H9 (cell line): ENCODE measurements around the gene KLHDC3. TPM values are rescaled to one million over a fixed set of nuclear protein-coding genes. Genes with fewer than 3 reads are reported as not detected.

Experiments used
- DNase-seq: peaks from one replicate; pipeline ENCODE4 v3.0.0-alpha.2; 2017
- H2AFZ ChIP-seq: one replicate; pipeline ENCODE4 v1.6.1; 2013; ENCODE audit warnings: mild to moderate bottlenecking, low read length, control low read depth, moderate library complexity
- H2AK5ac ChIP-seq: 2 replicates; pipeline ENCODE4 v1.6.1; 2013; ENCODE audit warnings: low read length, control low read depth, mixed read lengths; ENCODE audit not compliant: insufficient read length
- H2BK120ac ChIP-seq: one replicate; pipeline ENCODE4 v1.6.1; 2013; ENCODE audit warnings: low read depth, mild to moderate bottlenecking, low read length, control low read depth, inconsistent platforms; ENCODE audit not compliant: poor library complexity, severe bottlenecking
- H2BK12ac ChIP-seq: 2 replicates; pipeline ENCODE4 v1.6.1; 2013; ENCODE audit warnings: low read length, control low read depth, mixed read lengths, low read depth; ENCODE audit not compliant: insufficient read length
- H2BK15ac ChIP-seq: 2 replicates; pipeline ENCODE4 v1.6.1; 2013; ENCODE audit warnings: low read depth, low read length, control low read depth
- H2BK20ac ChIP-seq: one replicate; pipeline ENCODE4 v1.6.1; 2013; ENCODE audit warnings: low read depth, mild to moderate bottlenecking, low read length, control low read depth, inconsistent platforms; ENCODE audit not compliant: poor library complexity, severe bottlenecking
- H2BK5ac ChIP-seq: 2 replicates; pipeline ENCODE4 v1.6.1; 2013; ENCODE audit warnings: low read length, control low read depth, mixed read lengths; ENCODE audit not compliant: insufficient read length
- H3K14ac ChIP-seq: 2 replicates; pipeline ENCODE4 v1.6.1; 2013; ENCODE audit warnings: low read length, control low read depth; ENCODE audit not compliant: insufficient read depth
- H3K18ac ChIP-seq: 2 replicates; pipeline ENCODE4 v1.6.1; 2013; ENCODE audit warnings: low read depth, mild to moderate bottlenecking, mixed read lengths, low read length, control low read depth; ENCODE audit not compliant: insufficient read length
- H3K23ac ChIP-seq: 2 replicates; pipeline ENCODE4 v1.6.1; 2013; ENCODE audit warnings: low read length, control low read depth, mixed read lengths, low read depth; ENCODE audit not compliant: insufficient read length
- H3K23me2 ChIP-seq: 2 replicates; pipeline ENCODE4 v1.6.1; 2013; ENCODE audit warnings: low read depth, mild to moderate bottlenecking, mixed read lengths, low read length, control low read depth; ENCODE audit not compliant: insufficient read length, poor library complexity, severe bottlenecking
- H3K27ac ChIP-seq: 2 replicates; pipeline ENCODE4 v1.5.1; 2013; ENCODE audit warnings: low read length, control low read depth, mixed read lengths, low read depth; ENCODE audit not compliant: insufficient read length
- H3K27me3 ChIP-seq: 2 replicates; pipeline ENCODE4 v1.6.1; 2013; ENCODE audit warnings: low read length, control low read depth, inconsistent platforms; ENCODE audit not compliant: insufficient read depth
- H3K4ac ChIP-seq: 2 replicates; pipeline ENCODE4 v1.6.1; 2013; ENCODE audit warnings: low read depth, mild to moderate bottlenecking, control low read depth, inconsistent platforms, low read length, moderate library complexity
- H3K4me1 ChIP-seq: 2 replicates; pipeline ENCODE4 v1.6.1; 2013; ENCODE audit warnings: low read length, control low read depth, inconsistent platforms; ENCODE audit not compliant: insufficient read depth
- H3K4me2 ChIP-seq: 2 replicates; pipeline ENCODE4 v1.6.1; 2013; ENCODE audit warnings: low read length, control low read depth, mixed read lengths; ENCODE audit not compliant: insufficient read length, insufficient read depth
- H3K56ac ChIP-seq: 2 replicates; pipeline ENCODE4 v1.6.1; 2013; ENCODE audit warnings: low read depth, mild to moderate bottlenecking, mixed read lengths, low read length, control low read depth; ENCODE audit not compliant: insufficient read length
- H3K79me1 ChIP-seq: 2 replicates; pipeline ENCODE4 v1.6.1; 2013; ENCODE audit warnings: low read depth, mild to moderate bottlenecking, moderate library complexity, low read length, control low read depth, inconsistent platforms; ENCODE audit not compliant: insufficient read depth, poor library complexity, severe bottlenecking
- H3K79me2 ChIP-seq: 2 replicates; pipeline ENCODE4 v1.6.1; 2013; ENCODE audit warnings: low read length, control low read depth, inconsistent platforms; ENCODE audit not compliant: insufficient read depth
- H3K9ac ChIP-seq: 2 replicates; pipeline ENCODE4 v1.6.1; 2013; ENCODE audit warnings: low read length, control low read depth, mixed read lengths; ENCODE audit not compliant: insufficient read length; ENCODE audit errors: extremely low read depth
- H3K9me3 ChIP-seq: one replicate; pipeline ENCODE4 v1.6.1; 2013; ENCODE audit warnings: low read depth, low read length, inconsistent platforms; ENCODE audit not compliant: control insufficient read depth
- H3T11ph ChIP-seq: one replicate; pipeline ENCODE4 v1.6.1; 2013; ENCODE audit warnings: mild to moderate bottlenecking, low read length, control low read depth, inconsistent platforms
- H4K20me1 ChIP-seq: one replicate; pipeline ENCODE4 v1.6.1; 2013; ENCODE audit not compliant: control insufficient read depth, insufficient read length, insufficient read depth
- H4K5ac ChIP-seq: 2 replicates; pipeline ENCODE4 v1.6.1; 2013; ENCODE audit warnings: low read depth, mild to moderate bottlenecking, mixed read lengths, low read length, control low read depth; ENCODE audit not compliant: insufficient read length
- H4K8ac ChIP-seq: replicated peaks from 2 replicates; pipeline ENCODE4 v1.6.1; 2013; ENCODE audit warnings: low read length, control low read depth, mixed read lengths, low read depth; ENCODE audit not compliant: insufficient read length
- H4K91ac ChIP-seq: 2 replicates; pipeline ENCODE4 v1.6.1; 2013; ENCODE audit warnings: low read depth, mild to moderate bottlenecking, moderate library complexity, mixed read lengths, low read length, control low read depth; ENCODE audit not compliant: insufficient read length
- H3K27ac Mint-ChIP-seq, 3 experiments: 2 replicates in 2 of 3; 3 replicates in 1 of 3; pipeline ENCODE4 v1.8.0; 2020 to 2021; ENCODE audit warnings: mixed read lengths in 3 of 3, mild to moderate bottlenecking in 1 of 3, moderate library complexity in 1 of 3
- H3K27me3 Mint-ChIP-seq: 2 replicates; pipeline ENCODE4 v1.8.0; 2021; ENCODE audit warnings: low read depth, mild to moderate bottlenecking, moderate library complexity, mixed read lengths
- H3K36me3 Mint-ChIP-seq, 3 experiments: 2 replicates in 2 of 3; 3 replicates in 1 of 3; pipeline ENCODE4 v1.8.0; 2020 to 2021; ENCODE audit warnings: low read depth in 3 of 3, mixed read lengths in 3 of 3; ENCODE audit not compliant: insufficient read depth in 1 of 3
- H3K4me1 Mint-ChIP-seq, 2 experiments: 2 replicates each; pipeline ENCODE4 v1.8.0; 2020; ENCODE audit warnings: mixed read lengths in 2 of 2
- H3K4me3 Mint-ChIP-seq, 2 experiments: 2 replicates in 1 of 2; 3 replicates in 1 of 2; pipeline ENCODE4 v1.8.0; 2020 to 2021; ENCODE audit warnings: mild to moderate bottlenecking in 2 of 2, mixed read lengths in 2 of 2, moderate library complexity in 1 of 2
- H3K9me3 Mint-ChIP-seq, 2 experiments: 2 replicates in 1 of 2; 3 replicates in 1 of 2; pipeline ENCODE4 v1.8.0; 2020; ENCODE audit warnings: mild to moderate bottlenecking in 2 of 2, mixed read lengths in 2 of 2, moderate library complexity in 1 of 2
- WGBS: extraction: QIAGEN DNeasy Blood & Tissue Kit; methylation state at CpG from one replicate; pipeline ENCODE4 v1.1.7; 2013; ENCODE audit warnings: missing lambda C conversion rate, low lambda C conversion rate, mixed read lengths; ENCODE audit not compliant: insufficient read length; ENCODE audit errors: extremely low coverage; 5-methylcytosine and 5-hydroxymethylcytosine counted together
- total RNA-seq: library from RNA; stranded (reverse); gene quantifications from 2 replicates; pipeline ENCODE4 v1.2.1, GENCODE V29; 2021
- TF ChIP-seq, protein P1 (sequence below): fragments of 200-600 bp; sonication (generic); conservative IDR thresholded peaks from 3 replicates; pipeline ENCODE4 v1.8.0; 2021; ENCODE audit warnings: antibody characterized with exemption, mild to moderate bottlenecking

The KLHDC3 gene
- total RNA-seq, 1 experiment from 2014 or later = 146 TPM

DNA sequence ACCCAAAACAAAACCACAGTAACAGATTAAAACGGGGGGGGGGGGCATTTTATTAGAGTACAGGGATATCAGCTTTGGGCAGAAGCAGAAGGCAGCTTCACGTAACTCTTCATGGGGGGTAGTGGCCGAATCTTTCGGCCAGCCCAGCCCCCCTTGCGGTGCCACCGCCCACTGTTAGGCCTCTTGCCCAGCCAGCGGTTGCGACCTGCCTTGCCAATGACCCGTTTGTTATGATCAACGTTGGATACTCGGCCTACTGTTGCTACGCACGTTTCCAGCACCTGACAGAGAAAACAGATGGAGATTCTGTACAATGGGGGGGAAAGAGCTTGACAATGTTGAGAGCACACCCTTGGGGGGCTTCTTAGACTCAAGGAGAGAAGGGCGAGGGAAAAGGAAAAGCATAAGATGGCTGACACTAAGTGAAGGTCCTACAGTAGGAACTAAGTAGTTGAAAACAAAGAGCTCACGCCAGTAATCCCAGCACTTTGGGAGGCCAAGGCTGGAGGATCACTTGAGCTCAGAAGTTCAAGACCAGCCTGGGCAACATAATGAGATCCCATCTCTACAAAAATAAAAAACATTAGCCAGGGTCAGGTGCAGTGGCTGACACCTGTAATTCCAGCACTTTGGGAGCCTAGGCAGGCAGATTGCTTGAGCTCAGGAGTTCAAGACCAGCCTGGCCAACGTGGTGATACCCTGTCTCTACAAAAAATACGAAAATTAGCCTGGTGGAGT lies 40.3 kb downstream of the KLHDC3 start:
- Histone ChIP-seq H2BK5ac (no peak overlapping the region), H3K9me3 (no peaks in the 10 kb centered on the region), H3K4me1 (0 out of 2 replicates have a peak, but pooled peaks cover 4% of the 10 kb centered on the region), H3K14ac (no peak overlapping the region), H3K9ac (no peak overlapping the region), H3K4ac (no peak overlapping the region), H3K27ac (no peak overlapping the region), H4K20me1 (no peaks in the 10 kb centered on the region), H3K23ac (no peak overlapping the region), H3K27me3 (no peaks in the 10 kb centered on the region), H2AK5ac (no peak overlapping the region), H4K8ac (no peak overlapping the region), H2AFZ (no peak overlapping the region), H3K4me2 (peak overlapping the region; percentile 52), H2BK15ac (no peak overlapping the region), H3K23me2 (peaks cover 7% of the 10 kb centered on the region), H2BK12ac (no peak overlapping the region), H4K5ac (no peak overlapping the region), H3K79me1 (peaks cover 3% of the 10 kb centered on the region), H3T11ph (no peak overlapping the region), H3K18ac (peak overlapping the region; percentile 17), H2BK120ac (no peak overlapping the region), H3K56ac (no peak overlapping the region), H4K91ac (no peak overlapping the region), H3K79me2 (peaks cover 10% of the 10 kb centered on the region; the same call in 1 of the 2 replicates), H2BK20ac (no peak overlapping the region)
- Mint-ChIP-seq H3K36me3 (peaks cover 31 to 53% (median 52%) of the 10 kb centered on the region in 3 experiments), H3K4me3 (peak overlapping the region; percentile 94), H3K27ac (peak overlapping the region; percentile 85 to 97 (median 94); a peak in 6 of 7 replicates), H3K27me3 (no peaks in the 10 kb centered on the region; the same call in 1 of the 2 replicates), H3K9me3 (peaks cover 0 to 3% of the 10 kb centered on the region in 2 experiments; a peak in 1 of 5 replicates), H3K4me1 (peaks cover 30 to 32% of the 10 kb centered on the region in 2 experiments)
- TF ChIP-seq, protein P1, sequence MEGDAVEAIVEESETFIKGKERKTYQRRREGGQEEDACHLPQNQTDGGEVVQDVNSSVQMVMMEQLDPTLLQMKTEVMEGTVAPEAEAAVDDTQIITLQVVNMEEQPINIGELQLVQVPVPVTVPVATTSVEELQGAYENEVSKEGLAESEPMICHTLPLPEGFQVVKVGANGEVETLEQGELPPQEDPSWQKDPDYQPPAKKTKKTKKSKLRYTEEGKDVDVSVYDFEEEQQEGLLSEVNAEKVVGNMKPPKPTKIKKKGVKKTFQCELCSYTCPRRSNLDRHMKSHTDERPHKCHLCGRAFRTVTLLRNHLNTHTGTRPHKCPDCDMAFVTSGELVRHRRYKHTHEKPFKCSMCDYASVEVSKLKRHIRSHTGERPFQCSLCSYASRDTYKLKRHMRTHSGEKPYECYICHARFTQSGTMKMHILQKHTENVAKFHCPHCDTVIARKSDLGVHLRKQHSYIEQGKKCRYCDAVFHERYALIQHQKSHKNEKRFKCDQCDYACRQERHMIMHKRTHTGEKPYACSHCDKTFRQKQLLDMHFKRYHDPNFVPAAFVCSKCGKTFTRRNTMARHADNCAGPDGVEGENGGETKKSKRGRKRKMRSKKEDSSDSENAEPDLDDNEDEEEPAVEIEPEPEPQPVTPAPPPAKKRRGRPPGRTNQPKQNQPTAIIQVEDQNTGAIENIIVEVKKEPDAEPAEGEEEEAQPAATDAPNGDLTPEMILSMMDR = no peak
- peak; percentile 36 for DNase-seq
- no CpG with 5 or more reads among the region's 17 CpGs for WGBS
